ENCODE results near the gene EPS8L1. TPM values are rescaled to one million over a fixed set of nuclear protein-coding genes. Genes with fewer than 3 reads are reported as not detected.

The EPS8L1 gene
- total and polyA plus RNA-seq, 4 donors: 3.0 to 17.9 (median 8.5) TPM

DNA sequence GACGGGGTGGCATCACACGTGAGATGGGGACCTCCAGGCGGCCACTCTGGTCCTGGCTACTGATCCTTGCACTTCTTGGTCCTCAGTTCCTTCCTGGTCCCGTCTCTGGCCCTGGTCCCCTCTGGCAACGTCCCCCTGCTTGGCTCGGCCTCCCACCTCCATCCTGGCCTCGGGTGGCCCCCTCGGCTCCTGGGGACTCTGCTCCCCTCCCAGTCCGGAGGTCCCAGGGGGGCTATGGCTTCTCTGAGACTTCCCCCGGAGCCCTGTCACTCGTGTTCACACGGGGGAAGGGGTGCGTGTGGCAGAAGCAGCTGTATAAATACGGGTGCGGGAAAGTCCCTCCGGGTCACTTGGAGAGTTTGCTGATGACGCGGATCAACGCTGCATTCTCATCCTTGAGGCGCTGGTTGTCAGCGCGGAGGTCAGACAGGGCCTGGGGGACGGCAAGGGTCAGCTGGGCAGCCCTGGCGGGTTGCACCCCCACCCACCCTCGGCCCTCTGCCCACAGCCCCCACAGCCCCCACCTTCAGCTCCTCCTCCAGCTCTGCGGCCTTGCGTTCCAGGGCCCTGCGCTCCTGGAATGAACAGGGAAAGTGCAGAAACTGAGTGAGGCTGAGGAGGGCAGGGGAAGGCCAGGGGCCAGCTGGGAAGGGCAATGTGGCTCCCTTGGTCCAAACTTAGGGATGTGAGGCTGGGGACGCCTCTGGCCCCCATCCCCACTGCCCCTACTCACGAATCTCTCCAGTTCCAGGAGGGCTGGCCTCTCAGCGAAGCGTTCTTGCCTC is 15.6 kb downstream of the EPS8L1 start:
- peaks cover 28% of the 10 kb centered on the region for H3K4me1 ChIP-seq (ENCODE audit: control insufficient read depth, insufficient read depth, low read length)
- H3K36me3 ChIP-seq (ENCODE audit: control insufficient read depth, insufficient read depth, low read length): peaks cover 58% of the 10 kb centered on the region
- H3K9me3 ChIP-seq (ENCODE audit: control insufficient read depth, insufficient read depth, low read length): no peaks in the 10 kb centered on the region
- no peak overlapping the region for H3K4me3 ChIP-seq (ENCODE audit: low read depth, low read length)
- no peak for DNase-seq (ENCODE audit: low read depth in 4 of 6, low spot score in 6 of 6)
- WGBS (ENCODE audit: insufficient coverage): 77% methylated on average over 20 of the region's 32 CpGs
- H3K27ac ChIP-seq (ENCODE audit: low read depth, low read length): no peak overlapping the region
- H3K27me3 ChIP-seq (ENCODE audit: control insufficient read depth, insufficient read depth, low read length): peaks cover 3% of the 10 kb centered on the region

DNA sequence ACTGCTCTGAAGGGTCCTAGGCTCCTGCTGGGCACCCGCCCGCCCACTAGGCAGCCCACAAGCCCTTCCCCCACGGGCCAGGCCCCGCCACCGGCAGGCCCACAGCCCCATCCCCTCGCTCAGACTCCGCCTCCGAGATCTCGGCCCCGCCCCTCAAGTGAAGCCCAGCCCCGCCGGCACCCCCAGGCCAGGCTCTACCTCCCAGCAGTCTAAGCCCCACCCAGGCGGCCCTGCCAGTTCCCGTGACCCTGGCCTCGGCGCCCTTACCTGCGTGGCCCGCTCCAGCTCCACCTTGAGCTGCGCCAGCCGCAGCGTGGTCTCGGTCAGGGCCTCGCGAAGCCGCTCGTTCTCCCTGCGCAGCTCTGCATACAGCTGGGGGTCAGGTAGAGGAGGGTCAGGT is 16.3 kb downstream of the EPS8L1 start:
- H3K4me3 ChIP-seq (ENCODE audit: low read depth, low read length): no peak overlapping the region
- H3K27ac ChIP-seq (ENCODE audit: low read depth, low read length): no peak overlapping the region
- H3K9me3 ChIP-seq (ENCODE audit: control insufficient read depth, insufficient read depth, low read length): no peaks in the 10 kb centered on the region
- H3K4me1 ChIP-seq (ENCODE audit: control insufficient read depth, insufficient read depth, low read length): peaks cover 22% of the 10 kb centered on the region
- peaks cover 2% of the 10 kb centered on the region for H3K27me3 ChIP-seq (ENCODE audit: control insufficient read depth, insufficient read depth, low read length)
- H3K36me3 ChIP-seq (ENCODE audit: control insufficient read depth, insufficient read depth, low read length): peaks cover 61% of the 10 kb centered on the region
- DNase-seq (ENCODE audit: low read depth in 4 of 6, low spot score in 6 of 6): no peak
- 75% methylated on average over 21 of the region's 27 CpGs for WGBS (ENCODE audit: insufficient coverage)

DNA sequence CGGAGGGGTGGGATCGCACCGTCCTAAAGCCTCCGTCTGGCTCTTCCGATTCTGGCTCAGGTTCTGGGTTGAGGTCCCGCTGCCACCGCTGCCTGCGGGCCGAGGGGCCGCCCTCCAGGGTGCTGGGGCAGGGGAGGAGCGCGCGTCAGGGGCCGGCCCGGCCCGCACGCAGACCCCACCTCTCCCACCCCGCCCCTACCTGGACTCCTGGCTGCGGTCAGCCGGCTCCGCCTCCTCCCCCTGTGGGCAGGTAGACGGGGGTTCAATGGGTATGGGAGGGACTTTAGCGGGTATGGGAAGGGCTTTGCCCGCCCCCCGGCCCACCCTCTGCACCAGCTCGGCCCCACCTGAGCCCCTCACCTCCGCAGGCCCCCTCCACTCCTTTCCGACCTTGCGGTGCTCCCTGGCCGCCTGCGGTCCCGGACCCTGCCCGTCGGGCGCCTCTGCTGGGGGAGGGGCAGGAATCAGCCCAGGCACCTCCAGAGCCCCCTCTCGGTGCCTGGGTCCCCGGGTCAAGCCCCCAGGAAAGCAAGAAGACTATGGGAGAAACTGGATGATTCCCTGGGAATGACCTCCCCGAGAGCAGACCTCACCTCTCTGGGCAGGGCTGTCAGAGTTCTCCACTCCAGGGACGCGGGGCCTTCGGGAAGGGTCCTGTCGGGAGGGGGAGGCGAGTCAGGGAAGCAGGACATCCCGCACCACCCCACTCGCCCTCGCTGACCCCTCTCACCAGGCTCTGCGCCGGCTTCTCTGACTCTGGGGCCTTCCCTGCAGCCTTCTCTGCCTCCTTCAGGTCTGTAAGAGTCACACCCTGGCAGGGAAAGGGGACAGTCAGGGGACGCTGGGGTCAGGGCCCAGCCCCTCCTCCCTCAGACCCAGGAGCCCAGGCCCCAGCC is 17.0 kb downstream of the EPS8L1 start:
- Histone ChIP-seq H3K36me3 (ENCODE audit: control insufficient read depth, insufficient read depth, low read length) (peaks cover 63% of the 10 kb centered on the region), H3K27ac (ENCODE audit: low read depth, low read length) (no peak overlapping the region), H3K9me3 (ENCODE audit: control insufficient read depth, insufficient read depth, low read length) (no peaks in the 10 kb centered on the region), H3K27me3 (ENCODE audit: control insufficient read depth, insufficient read depth, low read length) (no peaks in the 10 kb centered on the region), H3K4me1 (ENCODE audit: control insufficient read depth, insufficient read depth, low read length) (peaks cover 15% of the 10 kb centered on the region), H3K4me3 (ENCODE audit: low read depth, low read length) (no peak overlapping the region)
- DNase-seq (ENCODE audit: low read depth in 4 of 6, low spot score in 6 of 6): no peak
- WGBS (ENCODE audit: insufficient coverage): 84% methylated on average over 25 of the region's 49 CpGs

DNA sequence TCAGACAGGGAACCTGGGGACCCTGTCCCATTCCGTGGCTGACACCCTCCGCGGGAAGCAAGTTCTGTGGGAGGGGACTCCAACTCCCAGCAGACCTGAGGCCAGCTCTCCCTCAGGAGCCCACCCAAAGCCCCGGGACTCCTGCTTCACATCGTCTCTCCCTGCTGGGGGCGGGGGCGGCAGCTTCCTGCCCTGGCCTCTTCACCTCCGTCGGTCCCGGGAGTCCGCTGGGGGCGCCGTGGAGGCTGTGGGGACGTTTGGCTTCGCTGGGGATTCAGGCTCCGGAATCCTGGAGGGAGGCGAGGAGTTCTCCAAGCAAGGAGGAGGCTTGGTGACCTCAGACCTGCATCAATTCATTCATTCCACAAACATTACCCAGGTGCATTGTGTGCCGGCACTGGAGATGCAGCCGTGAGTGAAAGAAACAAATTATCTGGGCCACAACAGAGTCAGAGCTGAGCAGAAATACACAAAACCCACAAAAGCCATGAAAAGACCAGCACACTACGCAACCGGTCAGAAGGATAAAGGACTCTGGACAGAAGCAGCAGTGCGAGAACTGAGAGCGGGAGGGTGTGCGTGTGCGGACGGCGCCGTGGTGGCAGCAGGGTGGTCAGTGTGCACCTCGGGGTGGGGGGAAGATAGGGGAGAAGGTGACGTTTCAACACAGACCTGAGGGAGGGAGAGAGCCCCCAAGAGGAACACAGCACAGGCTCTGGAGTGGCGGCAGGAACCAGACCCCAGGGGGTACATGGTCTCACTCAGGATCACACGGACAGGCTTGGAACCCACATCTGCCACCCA is 19.0 kb downstream of the EPS8L1 start:
- peaks cover 5% of the 10 kb centered on the region for H3K4me1 ChIP-seq (ENCODE audit: control insufficient read depth, insufficient read depth, low read length)
- no peak for DNase-seq (ENCODE audit: low read depth in 4 of 6, low spot score in 6 of 6)
- H3K4me3 ChIP-seq (ENCODE audit: low read depth, low read length): no peak overlapping the region
- peaks cover 78% of the 10 kb centered on the region for H3K36me3 ChIP-seq (ENCODE audit: control insufficient read depth, insufficient read depth, low read length)
- 86% methylated on average over 23 of the region's 32 CpGs for WGBS (ENCODE audit: insufficient coverage)
- no peaks in the 10 kb centered on the region for H3K27me3 ChIP-seq (ENCODE audit: control insufficient read depth, insufficient read depth, low read length)
- H3K27ac ChIP-seq (ENCODE audit: low read depth, low read length): no peak overlapping the region
- no peaks in the 10 kb centered on the region for H3K9me3 ChIP-seq (ENCODE audit: control insufficient read depth, insufficient read depth, low read length)

DNA sequence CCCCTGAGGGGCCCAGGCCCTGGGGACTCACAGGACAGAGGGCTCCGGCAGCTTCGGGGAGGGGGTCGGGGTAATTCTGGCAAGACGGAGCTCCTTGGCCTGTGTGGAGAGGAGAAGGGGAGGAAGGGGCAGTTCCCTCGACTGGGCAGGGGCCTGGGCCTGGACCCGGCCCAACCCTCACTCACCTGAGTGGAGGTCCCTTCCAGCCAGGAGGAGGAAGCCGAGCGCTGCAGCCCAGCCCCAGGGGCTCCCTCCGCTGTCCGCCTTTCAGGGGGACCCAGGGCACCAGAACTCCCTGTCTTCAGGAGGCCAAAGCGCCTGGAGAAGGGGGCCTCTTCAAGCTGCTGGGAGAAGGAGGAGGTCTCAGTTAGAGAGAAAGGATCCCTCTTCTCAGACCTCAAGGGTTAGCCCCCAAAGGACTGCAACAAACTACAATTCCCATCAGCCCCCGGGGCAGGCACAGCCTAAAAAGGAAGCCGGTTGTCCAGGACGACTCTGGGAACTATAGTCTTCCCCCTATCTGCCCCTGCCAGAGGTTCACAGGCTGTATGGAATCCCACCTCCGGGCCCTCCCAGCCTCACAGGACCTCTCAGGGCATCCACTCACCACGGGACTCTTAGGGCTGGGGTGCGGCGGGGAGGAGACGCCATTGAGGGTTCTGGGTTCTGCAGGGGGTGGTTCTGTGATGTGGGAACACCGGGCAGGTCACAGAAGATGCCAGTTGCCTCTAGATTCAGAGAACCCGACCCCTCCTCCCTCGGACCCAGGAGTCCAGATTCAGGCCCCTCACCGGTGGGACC is 19.8 kb downstream of the EPS8L1 start:
- H3K4me1 ChIP-seq (ENCODE audit: control insufficient read depth, insufficient read depth, low read length): peaks cover 9% of the 10 kb centered on the region
- 79% methylated on average over 12 of the region's 23 CpGs for WGBS (ENCODE audit: insufficient coverage)
- DNase-seq (ENCODE audit: low read depth in 4 of 6, low spot score in 6 of 6): no peak
- H3K27ac ChIP-seq (ENCODE audit: low read depth, low read length): no peak overlapping the region
- no peaks in the 10 kb centered on the region for H3K27me3 ChIP-seq (ENCODE audit: control insufficient read depth, insufficient read depth, low read length)
- H3K9me3 ChIP-seq (ENCODE audit: control insufficient read depth, insufficient read depth, low read length): no peaks in the 10 kb centered on the region
- no peak overlapping the region for H3K4me3 ChIP-seq (ENCODE audit: low read depth, low read length)
- H3K36me3 ChIP-seq (ENCODE audit: control insufficient read depth, insufficient read depth, low read length): peaks cover 82% of the 10 kb centered on the region

DNA sequence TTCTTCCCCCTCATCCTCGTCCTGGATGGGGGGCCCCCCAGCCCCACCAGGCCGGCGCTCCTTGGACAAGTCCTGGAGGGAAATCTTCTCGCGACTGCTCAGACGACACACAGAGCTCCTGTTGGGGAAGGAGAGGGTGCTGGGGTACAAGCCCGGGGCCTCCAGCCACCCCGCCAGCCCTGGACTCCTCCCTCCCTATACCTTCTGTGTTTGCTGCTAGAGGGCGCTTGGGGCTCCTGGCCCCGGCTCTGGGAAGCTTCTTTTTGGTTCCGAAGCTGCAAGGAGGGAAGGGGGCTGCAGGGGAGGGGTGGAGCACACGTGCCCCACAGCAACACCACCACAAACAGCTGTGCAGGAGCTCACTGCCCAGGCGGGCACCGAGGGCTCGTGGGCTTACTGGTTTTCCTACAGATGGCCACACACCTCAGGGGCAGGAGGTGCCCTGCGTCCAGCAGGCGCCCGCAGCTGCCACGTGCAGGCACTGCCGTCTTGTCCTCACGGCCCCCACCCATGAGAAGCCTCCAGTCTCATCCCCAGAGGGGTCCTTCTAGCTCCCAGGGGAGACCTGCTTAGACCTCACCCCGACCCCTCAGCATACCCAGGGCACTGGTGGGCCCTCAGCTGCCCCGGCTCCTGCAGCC is 20.5 kb downstream of the EPS8L1 start:
- Histone ChIP-seq H3K27me3 (ENCODE audit: control insufficient read depth, insufficient read depth, low read length) (no peaks in the 10 kb centered on the region), H3K4me1 (ENCODE audit: control insufficient read depth, insufficient read depth, low read length) (peaks cover 12% of the 10 kb centered on the region), H3K27ac (ENCODE audit: low read depth, low read length) (no peak overlapping the region), H3K9me3 (ENCODE audit: control insufficient read depth, insufficient read depth, low read length) (no peaks in the 10 kb centered on the region), H3K36me3 (ENCODE audit: control insufficient read depth, insufficient read depth, low read length) (peaks cover 82% of the 10 kb centered on the region), H3K4me3 (ENCODE audit: low read depth, low read length) (no peak overlapping the region)
- DNase-seq (ENCODE audit: low read depth in 4 of 6, low spot score in 6 of 6): no peak
- WGBS (ENCODE audit: insufficient coverage): 78% methylated on average over 13 of the region's 23 CpGs

DNA sequence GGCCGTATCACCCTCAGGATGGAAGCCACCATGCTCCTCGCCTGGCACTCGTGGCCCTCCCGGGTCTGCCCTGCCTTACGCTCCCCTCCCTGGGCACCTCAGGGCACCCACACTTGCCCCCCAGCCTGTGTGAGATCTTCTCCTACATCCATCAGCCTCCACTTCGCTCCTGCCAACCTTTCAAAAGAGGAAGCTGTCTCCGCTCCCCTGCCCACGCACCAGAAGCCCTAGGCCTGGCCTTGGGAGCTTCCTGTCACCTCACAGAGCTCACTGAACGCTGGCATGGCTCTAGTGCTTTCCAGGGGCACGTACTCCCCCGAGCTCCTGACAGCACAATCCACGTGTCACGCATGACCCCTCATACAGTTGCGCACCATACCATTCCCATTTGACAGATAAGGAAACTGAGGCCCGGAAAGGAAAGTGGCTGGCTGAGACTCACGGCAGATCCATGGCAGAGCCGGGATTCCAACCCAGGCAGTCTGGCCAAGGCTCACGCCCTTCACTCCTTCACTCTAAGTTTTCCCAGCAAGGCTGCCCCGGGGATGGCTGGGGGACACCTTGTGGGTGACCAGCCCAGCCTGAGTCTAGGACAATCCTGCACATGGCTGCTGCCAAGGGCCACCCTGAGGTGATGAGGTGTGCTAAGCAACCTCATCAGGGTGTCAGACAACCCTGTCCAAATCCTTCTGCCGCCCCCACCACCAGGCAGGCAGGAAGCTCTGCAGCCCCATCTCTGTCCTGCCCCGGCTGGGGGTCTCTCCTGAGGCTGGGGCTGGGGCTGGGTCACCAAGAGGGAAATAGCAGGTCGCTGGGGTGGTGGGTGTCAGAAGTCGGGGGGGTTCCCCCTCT is 22.4 kb downstream of the EPS8L1 start:
- Histone ChIP-seq H3K9me3 (ENCODE audit: control insufficient read depth, insufficient read depth, low read length) (no peaks in the 10 kb centered on the region), H3K4me1 (ENCODE audit: control insufficient read depth, insufficient read depth, low read length) (peaks cover 19% of the 10 kb centered on the region), H3K36me3 (ENCODE audit: control insufficient read depth, insufficient read depth, low read length) (peaks cover 77% of the 10 kb centered on the region), H3K27me3 (ENCODE audit: control insufficient read depth, insufficient read depth, low read length) (no peaks in the 10 kb centered on the region), H3K27ac (ENCODE audit: low read depth, low read length) (no peak overlapping the region), H3K4me3 (ENCODE audit: low read depth, low read length) (no peak overlapping the region)
- DNase-seq (ENCODE audit: low read depth in 4 of 6, low spot score in 6 of 6): no peak
- WGBS (ENCODE audit: insufficient coverage): 93% methylated on average over 22 of the region's 23 CpGs

Data from spinal cord (tissue), 10 donors.